ENCODE results near the gene EZH2.

DNA sequence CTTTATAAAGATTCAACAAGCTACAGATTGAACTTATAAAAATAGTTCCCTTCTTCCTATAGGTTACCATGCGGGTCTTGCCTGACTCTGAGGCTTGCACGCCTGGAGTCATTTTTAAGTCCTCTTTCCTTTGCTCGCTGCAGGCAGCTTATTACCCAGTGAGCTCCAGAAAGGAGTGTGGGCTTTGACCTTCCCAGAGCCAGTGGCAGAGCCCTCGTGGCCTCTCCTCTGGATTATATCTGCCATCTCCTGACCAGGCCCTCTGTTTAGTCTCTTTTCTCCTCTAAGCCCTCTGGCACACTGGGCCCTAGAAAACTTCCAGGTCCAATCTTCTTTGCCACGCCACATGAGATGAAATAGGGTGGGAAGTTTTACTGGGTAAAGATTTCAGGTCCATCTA is 39.9 kb upstream of the EZH2 start:
- TF ChIP-seq GATA2 (IDR thresholded peaks at IDR 0.05; ENCODE audit: low read depth, low read length) = no peak
- no peak for TF ChIP-seq GATA3 (IDR thresholded peaks at IDR 0.05; ENCODE audit: low read depth, low read length)

Measured in SH-SY5Y (cell line).